Stimulated activated CD8-positive, alpha-beta memory T cell treated with anti-CD3 and anti-CD28 coated beads, Interleukin-7, amount 100 ng/mL, for 24 hours (primary cell): ENCODE measurements around the gene PAQR5.
"Not testable (repeated sequence)": the region's sequence is repeated elsewhere in the genome, so short reads cannot be mapped to it uniquely, and the experiment has no call there.

Experiments used
- DNase-seq: peaks from one replicate; pipeline ENCODE4 v3.0.0-alpha.2; 2020; ENCODE audit warnings: low read depth

The PAQR5 gene

DNA sequence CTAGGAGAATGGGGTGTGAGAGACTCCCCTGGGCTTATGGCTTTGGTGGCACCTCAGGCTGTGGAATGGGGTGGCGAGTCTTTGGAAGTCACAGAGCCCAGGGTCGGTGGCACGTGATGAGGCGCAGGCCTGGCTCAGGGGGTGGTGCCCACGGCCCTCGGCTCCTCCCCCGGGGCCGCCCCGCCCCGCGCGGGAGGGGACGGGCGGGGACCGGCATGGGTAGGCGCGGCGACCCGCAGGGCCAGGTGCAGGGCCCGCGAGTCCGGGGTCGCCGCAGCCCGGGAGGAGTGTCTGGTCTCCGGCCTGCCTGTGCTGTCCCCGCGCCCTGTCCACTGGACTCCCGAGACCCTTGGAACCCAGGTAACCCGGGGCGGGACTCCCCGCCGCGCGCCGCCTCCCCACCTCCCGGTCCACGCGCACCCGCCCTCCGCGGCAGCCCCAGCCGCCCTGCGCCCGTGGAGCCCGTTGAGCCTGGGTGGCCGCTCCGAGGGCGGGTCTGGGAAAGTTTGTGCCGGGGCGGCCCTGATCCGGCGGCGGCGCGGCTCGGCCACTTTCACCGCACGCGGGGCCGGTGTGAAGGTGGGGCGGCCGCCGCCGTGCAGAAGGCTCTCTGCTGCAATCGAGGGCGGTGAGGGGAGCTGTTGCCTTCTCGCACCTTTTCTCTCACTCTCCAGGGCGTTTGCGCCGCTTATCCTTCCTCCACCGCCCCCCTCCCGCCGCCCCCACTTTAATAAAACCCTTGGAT is at the start of gene PAQR5:
Gene PAQR5 (plus strand): TSS at position 216 of the 745 bp plus-strand sequence. CDS start 61,169 bp downstream, outside the sequence.
- no peak for DNase-seq

DNA sequence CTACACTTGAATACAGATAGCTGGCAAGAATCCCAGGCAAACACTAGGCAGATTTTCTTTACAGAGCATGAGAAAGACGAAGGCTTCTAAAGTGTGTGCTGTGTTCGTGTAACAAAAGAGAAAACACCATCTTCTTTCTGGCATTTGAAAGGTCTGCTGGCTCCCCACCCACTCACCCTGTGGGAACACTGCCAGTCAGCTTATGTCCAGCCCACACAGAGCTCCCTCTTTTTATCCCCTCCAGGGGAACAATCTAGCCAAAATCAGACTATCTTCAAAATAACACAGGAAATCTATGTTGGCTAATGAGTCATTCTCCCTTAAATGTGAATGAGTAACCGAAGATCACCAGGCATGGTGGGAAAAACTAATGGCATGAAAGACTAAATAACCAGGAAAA is 45.6 kb upstream of the PAQR5 start:
- no peak for DNase-seq

DNA sequence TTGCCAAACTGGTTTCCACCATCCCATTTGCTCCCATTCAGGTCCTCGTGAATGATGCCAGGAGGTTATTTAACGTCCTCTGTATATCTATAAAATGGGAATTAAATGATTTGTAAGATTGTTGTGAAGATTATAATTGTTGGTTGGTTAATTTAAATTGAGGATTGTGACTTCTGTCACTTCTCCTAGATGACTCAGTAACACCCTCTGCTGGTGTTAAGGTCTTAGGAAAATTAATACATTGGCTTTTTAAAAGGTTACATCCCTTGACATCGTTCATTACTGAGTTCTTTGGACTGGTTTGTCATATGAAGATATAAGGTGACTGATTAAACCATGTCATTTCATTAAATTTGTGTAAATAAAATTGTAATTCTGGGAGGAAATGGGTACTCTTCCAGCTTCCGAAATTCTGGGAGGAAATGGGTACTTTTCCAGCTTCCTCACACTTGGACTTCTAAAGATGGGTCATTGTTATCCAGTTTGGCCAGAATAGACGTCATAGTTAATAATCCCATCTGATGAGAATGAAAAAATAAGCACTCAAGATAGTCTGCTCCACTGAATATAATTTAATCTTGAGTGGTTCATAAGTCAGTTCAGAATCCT is 33.3 kb upstream of the PAQR5 start:
- DNase-seq: no peak

GRCh38 chr15:69271217-69271616 is 27.5 kb upstream of the PAQR5 start:
- DNase-seq: no peak

DNA sequence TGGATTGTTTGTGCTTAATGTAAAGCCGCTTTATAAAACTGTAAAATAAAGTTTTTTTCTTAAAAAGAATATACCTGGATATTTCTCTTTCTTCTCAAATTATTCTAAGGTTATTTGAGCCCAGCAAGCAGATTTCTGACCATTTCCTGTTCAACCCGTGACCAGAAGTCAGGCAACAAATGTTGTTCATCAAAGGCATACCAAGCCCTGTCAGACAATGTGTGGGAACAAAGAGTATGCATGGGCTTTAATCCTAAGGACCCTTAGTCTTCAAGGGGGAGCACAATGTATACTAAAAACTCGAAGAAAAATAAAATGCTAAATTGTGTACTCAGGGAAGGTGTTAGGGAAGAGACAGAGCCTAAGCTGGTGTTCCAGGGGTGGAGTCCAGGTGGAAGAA is 26.6 kb upstream of the PAQR5 start:
- no peak for DNase-seq

DNA sequence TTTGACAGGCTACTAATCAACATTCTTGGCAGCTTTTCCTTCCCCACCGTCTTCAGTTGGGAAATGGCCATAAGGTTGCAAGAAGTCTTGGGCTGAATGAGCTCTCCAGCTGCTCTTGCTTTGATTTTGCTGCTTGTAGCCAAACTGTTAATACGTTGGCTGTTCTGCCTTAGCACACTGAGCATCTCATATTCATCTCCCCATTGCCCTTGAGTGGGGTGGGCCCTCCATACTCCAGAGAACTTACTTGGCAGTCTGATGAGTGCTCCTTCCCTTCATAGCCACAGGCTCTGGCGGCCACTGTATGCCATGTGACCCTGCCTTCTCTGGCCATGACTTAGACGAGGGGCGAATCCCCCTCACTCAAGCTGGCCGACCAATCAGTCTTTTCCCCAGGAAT is 25.8 kb upstream of the PAQR5 start:
- DNase-seq: no peak

GRCh38 chr15:69275074-69275670 is 23.5 kb upstream of the PAQR5 start:
- DNase-seq: no peak

- no peak for DNase-seq
Observed at GRCh38 chr15:69275933-69276560, 22.7 kb upstream of the PAQR5 start.

DNA sequence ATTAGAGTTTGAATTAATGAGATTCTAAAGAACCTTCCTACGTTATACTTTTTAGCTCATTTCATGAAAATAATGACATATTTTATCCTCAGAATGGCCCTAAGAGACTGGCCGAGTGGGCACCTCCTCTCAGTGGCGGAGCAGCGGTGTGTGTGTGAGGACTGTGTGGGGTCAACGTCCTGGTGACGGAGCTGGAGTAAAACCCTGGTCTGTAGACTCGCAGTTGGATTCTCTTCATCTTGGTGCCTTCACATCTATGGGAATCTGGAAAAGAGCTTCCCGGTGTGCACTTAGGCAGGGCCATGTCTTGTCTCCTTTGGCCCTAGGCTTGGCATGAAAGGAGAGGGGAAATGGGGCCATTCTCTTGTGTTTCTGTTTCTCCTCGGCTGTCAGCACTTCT is 21.4 kb upstream of the PAQR5 start:
- no peak for DNase-seq

DNA sequence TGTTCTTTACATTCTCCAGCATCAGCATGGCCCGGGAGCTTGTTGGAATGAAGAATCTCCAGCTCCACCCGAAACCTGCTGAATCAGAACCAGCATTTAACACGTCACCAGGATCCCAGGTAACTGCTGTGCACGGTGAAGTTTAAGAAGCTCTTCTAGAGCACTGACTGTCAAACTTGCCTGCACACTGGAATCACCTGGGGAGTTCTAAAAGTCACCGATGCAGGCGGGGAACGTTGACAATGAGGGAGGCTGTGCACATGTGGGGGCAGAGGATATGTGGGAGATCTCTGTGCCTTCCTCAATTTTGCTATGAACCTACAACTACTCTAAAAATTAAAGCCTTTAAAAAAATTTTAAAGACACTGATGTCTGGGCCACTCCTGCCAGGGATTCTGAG is 19.1 kb upstream of the PAQR5 start:
- no peak for DNase-seq

GRCh38 chr15:69280783-69281182 is 17.9 kb upstream of the PAQR5 start:
- no peak for DNase-seq

- no peak for DNase-seq
Observed at GRCh38 chr15:69282104-69282743, 16.5 kb upstream of the PAQR5 start.

- DNase-seq: no peak
Observed at GRCh38 chr15:69285834-69286233, 12.9 kb upstream of the PAQR5 start.

DNA sequence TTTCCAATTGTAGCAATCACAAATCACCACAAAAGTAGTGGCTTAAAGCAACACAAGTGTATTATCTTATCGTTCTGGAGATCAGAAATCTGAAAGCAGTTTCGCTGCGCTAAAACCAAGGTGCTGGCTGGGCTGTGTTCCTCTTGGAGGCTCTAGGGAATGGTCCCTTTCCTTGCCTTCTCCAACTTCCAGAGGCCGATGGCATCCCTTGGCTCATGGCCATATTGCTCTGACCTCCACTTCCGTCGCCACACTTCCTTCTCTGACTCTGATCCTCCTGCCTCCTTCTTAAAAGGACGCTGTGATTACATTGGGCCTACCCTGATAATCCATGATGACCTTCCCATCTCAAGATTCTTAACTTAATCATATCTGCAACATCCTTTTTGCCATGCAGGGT is 10.7 kb upstream of the PAQR5 start:
- DNase-seq: no peak

- DNase-seq: no peak
Observed at GRCh38 chr15:69288531-69289341, 10.0 kb upstream of the PAQR5 start.

GRCh38 chr15:69289342-69290146 is 9.2 kb upstream of the PAQR5 start:
- DNase-seq: no peak

DNA sequence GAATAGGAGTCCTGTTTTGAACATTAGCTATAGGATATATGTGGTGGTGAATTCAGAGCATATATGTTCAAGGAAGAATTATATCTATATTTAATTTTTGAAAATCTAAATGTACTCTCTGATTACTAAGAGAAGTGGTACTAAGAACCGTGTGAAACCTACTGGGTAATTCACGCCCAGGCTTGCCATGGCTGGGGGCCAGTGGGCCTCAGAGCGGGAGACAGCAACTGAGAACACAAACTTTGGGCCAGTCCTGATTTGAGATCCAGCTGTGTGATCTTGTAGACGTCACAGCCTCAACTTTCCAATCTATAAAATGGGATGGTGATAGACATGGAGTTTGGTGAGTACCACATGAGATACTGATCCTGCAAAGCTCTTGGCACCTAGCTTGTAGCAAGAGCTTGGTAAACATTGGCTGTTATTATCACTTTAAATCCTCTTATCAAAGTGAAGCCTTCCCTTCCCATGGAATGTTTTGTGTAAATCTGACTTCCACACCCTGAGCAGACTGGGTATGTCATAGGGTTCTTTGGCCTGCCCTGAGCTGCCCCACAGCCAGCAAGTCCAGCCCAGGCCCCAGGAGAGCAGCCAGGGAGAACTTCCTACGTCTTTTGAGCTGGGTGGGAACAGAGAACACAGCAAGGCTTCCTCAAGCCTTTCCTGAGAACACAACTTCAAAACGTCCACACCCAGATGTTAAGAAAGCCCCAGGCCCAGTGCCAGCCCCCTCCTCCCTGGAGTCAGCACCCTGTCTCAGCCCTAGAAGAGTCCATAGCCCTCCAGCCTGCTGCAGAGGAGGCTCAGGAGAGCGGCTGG is 8.2 kb upstream of the PAQR5 start:
- no peak for DNase-seq

- not testable (repeated sequence) for DNase-seq
Observed at GRCh38 chr15:69291651-69292050, 7.1 kb upstream of the PAQR5 start.

- DNase-seq: no peak
Observed at GRCh38 chr15:69292826-69293420, 5.8 kb upstream of the PAQR5 start.
